SK-N-SH treated with all-trans-retinoic acid at 6 μM for 48 hours (cell line): ENCODE data around the gene SLC25A39.
"Not testable (repeated sequence)": the region's sequence is repeated elsewhere in the genome, so short reads cannot be mapped to it uniquely, and the experiment has no call there.

Source experiments
- ATAC-seq: fragments of 200-7000 bp; cut with Tn5 transposase; 3 replicates; pipeline ENCODE4 v1.9.1; 2020; ENCODE audit warnings: mild to moderate bottlenecking, moderate library complexity
- ARNTL ChIP-seq: fragments of 450-650 bp; formaldehyde crosslinking; IDR thresholded peaks from 2 replicates; pipeline ENCODE4 v1.5.0; 2020; ENCODE audit warnings: low read depth, mild to moderate bottlenecking, moderate library complexity, borderline replicate concordance
- CSDC2 ChIP-seq: fragments of 250-450 bp; sonication (Bioruptor Pico); IDR thresholded peaks from 2 replicates; pipeline ENCODE4 v1.5.0; 2020; ENCODE audit warnings: mild to moderate bottlenecking, moderate library complexity
- ESRRG ChIP-seq: fragments of 250-450 bp; sonication (Bioruptor Pico); IDR thresholded peaks from 2 replicates; pipeline ENCODE4 v1.6.1; 2021; ENCODE audit warnings: mild to moderate bottlenecking
- ISL1 ChIP-seq: fragments of 250-450 bp; sonication (Bioruptor Pico); IDR thresholded peaks from 2 replicates; pipeline ENCODE4 v2.1.2; 2022; ENCODE audit warnings: mild to moderate bottlenecking, moderate library complexity
- OSR1 ChIP-seq: fragments of 250-450 bp; sonication (Bioruptor Pico); IDR thresholded peaks from 2 replicates; pipeline ENCODE4 v1.8.0; 2022; ENCODE audit warnings: moderate library complexity, mild to moderate bottlenecking, inconsistent platforms
- RARB ChIP-seq: fragments of 250-450 bp; sonication (Bioruptor Pico); IDR thresholded peaks from 2 replicates; pipeline ENCODE4 v1.8.0; 2021; ENCODE audit warnings: mild to moderate bottlenecking, moderate library complexity
- TCF4 ChIP-seq: fragments of 250-450 bp; sonication (Bioruptor Pico); IDR thresholded peaks from 2 replicates; pipeline ENCODE4 v1.8.0; 2021; ENCODE audit warnings: mild to moderate bottlenecking, moderate library complexity, borderline replicate concordance
- TOX ChIP-seq: fragments of 250-450 bp; sonication (Bioruptor Pico); IDR thresholded peaks from 2 replicates; pipeline ENCODE4 v1.8.0; 2021; ENCODE audit warnings: mild to moderate bottlenecking, moderate library complexity, borderline replicate concordance
- ZC3H10 ChIP-seq: fragments of 250-450 bp; sonication (Bioruptor Pico); IDR thresholded peaks from 2 replicates; pipeline ENCODE4 v1.5.1; 2021; ENCODE audit warnings: mild to moderate bottlenecking, moderate library complexity
- ZFP3 ChIP-seq: fragments of 250-450 bp; sonication (Bioruptor Pico); IDR thresholded peaks from 2 replicates; pipeline ENCODE4 v1.5.0; 2020; ENCODE audit warnings: mild to moderate bottlenecking, moderate library complexity
- ZFP30 ChIP-seq: fragments of 450-650 bp; formaldehyde crosslinking; IDR thresholded peaks from 2 replicates; pipeline ENCODE4 v1.5.0; 2022; ENCODE audit warnings: mild to moderate bottlenecking, moderate library complexity
- ZNF565 ChIP-seq: fragments of 450-650 bp; formaldehyde crosslinking; conservative IDR thresholded peaks from 2 replicates; pipeline ENCODE4 v1.5.0; 2020; ENCODE audit warnings: low read depth, mild to moderate bottlenecking, moderate library complexity
- ZNF70 ChIP-seq: fragments of 450-650 bp; formaldehyde crosslinking; IDR thresholded peaks from 2 replicates; pipeline ENCODE4 v1.5.0; 2020; ENCODE audit warnings: mild to moderate bottlenecking, moderate library complexity
- ZNF8 ChIP-seq: fragments of 450-650 bp; formaldehyde crosslinking; IDR thresholded peaks from 2 replicates; pipeline ENCODE4 v1.5.0; 2020; ENCODE audit warnings: mild to moderate bottlenecking, moderate library complexity
- TF ChIP-seq, protein P1 (sequence below): fragments of 250-450 bp; sonication (Bioruptor Pico); IDR thresholded peaks from 2 replicates; pipeline ENCODE4 v1.5.0; 2020; ENCODE audit warnings: mild to moderate bottlenecking, moderate library complexity
- TF ChIP-seq, protein P2 (sequence below): fragments of 250-450 bp; sonication (Bioruptor Pico); IDR thresholded peaks from 2 replicates; pipeline ENCODE4 v1.5.1; 2020; ENCODE audit warnings: low read depth, mild to moderate bottlenecking, moderate library complexity
- TF ChIP-seq, protein P3 (sequence below): fragments of 250-450 bp; sonication (Bioruptor Pico); IDR thresholded peaks from 2 replicates; pipeline ENCODE4 v1.5.1; 2021; ENCODE audit warnings: mild to moderate bottlenecking, moderate library complexity
- TF ChIP-seq, protein P4 (sequence below): fragments of 250-450 bp; sonication (Bioruptor Pico); IDR thresholded peaks from 2 replicates; pipeline ENCODE4 v1.8.0; 2020; ENCODE audit warnings: mild to moderate bottlenecking, moderate library complexity, borderline replicate concordance
- TF ChIP-seq, protein P5 (sequence below): fragments of 250-450 bp; sonication (Bioruptor Pico); IDR thresholded peaks from 2 replicates; pipeline ENCODE4 v1.8.0; 2021; ENCODE audit warnings: low read depth, mild to moderate bottlenecking, moderate library complexity, borderline replicate concordance

Gene SLC25A39

DNA sequence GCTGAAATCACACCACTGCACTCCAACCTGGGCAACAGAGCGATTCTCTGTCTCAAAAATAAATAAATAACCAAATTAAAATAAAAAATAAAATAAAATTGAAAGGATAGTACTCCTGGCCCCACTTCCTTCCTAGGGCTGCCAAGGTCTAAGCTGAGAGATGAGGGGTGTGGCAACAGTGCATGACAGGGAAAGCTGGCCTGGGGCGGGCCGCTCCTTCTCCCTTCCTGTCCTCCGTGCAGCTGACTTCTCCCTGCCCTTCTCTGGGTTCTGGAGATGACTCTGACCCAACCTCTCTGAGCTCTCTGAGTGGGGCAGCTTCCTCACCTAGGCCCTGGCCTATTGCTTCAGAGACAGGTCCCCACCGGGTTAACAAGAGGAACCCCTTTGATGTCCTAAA lies 8.7 kb upstream of the SLC25A39 start:
- ATAC-seq: no peak
- TF ChIP-seq OSR1 (CRISPR knock-in tag) (no peak), TOX (no peak), ARNTL (CRISPR knock-in tag) (no peak), RARB (CRISPR knock-in tag) (no peak), TCF4 (no peak), ISL1 (CRISPR knock-in tag) (no peak), ZNF70 (CRISPR knock-in tag) (no peak), ZFP30 (CRISPR knock-in tag) (no peak), ESRRG (CRISPR knock-in tag) (no peak), ZFP3 (CRISPR knock-in tag) (no peak), ZC3H10 (CRISPR knock-in tag) (no peak), CSDC2 (CRISPR knock-in tag) (no peak), ZNF8 (no peak)
- TF ChIP-seq, protein P1, sequence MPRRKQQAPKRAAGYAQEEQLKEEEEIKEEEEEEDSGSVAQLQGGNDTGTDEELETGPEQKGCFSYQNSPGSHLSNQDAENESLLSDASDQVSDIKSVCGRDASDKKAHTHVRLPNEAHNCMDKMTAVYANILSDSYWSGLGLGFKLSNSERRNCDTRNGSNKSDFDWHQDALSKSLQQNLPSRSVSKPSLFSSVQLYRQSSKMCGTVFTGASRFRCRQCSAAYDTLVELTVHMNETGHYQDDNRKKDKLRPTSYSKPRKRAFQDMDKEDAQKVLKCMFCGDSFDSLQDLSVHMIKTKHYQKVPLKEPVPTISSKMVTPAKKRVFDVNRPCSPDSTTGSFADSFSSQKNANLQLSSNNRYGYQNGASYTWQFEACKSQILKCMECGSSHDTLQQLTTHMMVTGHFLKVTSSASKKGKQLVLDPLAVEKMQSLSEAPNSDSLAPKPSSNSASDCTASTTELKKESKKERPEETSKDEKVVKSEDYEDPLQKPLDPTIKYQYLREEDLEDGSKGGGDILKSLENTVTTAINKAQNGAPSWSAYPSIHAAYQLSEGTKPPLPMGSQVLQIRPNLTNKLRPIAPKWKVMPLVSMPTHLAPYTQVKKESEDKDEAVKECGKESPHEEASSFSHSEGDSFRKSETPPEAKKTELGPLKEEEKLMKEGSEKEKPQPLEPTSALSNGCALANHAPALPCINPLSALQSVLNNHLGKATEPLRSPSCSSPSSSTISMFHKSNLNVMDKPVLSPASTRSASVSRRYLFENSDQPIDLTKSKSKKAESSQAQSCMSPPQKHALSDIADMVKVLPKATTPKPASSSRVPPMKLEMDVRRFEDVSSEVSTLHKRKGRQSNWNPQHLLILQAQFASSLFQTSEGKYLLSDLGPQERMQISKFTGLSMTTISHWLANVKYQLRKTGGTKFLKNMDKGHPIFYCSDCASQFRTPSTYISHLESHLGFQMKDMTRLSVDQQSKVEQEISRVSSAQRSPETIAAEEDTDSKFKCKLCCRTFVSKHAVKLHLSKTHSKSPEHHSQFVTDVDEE (CRISPR knock-in tag): no peak
- TF ChIP-seq, protein P2, sequence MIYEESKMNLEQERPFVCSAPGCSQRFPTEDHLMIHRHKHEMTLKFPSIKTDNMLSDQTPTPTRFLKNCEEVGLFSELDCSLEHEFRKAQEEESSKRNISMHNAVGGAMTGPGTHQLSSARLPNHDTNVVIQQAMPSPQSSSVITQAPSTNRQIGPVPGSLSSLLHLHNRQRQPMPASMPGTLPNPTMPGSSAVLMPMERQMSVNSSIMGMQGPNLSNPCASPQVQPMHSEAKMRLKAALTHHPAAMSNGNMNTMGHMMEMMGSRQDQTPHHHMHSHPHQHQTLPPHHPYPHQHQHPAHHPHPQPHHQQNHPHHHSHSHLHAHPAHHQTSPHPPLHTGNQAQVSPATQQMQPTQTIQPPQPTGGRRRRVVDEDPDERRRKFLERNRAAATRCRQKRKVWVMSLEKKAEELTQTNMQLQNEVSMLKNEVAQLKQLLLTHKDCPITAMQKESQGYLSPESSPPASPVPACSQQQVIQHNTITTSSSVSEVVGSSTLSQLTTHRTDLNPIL: no peak
- TF ChIP-seq, protein P3, sequence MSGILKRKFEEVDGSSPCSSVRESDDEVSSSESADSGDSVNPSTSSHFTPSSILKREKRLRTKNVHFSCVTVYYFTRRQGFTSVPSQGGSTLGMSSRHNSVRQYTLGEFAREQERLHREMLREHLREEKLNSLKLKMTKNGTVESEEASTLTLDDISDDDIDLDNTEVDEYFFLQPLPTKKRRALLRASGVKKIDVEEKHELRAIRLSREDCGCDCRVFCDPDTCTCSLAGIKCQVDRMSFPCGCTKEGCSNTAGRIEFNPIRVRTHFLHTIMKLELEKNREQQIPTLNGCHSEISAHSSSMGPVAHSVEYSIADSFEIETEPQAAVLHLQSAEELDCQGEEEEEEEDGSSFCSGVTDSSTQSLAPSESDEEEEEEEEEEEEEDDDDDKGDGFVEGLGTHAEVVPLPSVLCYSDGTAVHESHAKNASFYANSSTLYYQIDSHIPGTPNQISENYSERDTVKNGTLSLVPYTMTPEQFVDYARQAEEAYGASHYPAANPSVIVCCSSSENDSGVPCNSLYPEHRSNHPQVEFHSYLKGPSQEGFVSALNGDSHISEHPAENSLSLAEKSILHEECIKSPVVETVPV (CRISPR knock-in tag): no peak
- TF ChIP-seq, protein P4, sequence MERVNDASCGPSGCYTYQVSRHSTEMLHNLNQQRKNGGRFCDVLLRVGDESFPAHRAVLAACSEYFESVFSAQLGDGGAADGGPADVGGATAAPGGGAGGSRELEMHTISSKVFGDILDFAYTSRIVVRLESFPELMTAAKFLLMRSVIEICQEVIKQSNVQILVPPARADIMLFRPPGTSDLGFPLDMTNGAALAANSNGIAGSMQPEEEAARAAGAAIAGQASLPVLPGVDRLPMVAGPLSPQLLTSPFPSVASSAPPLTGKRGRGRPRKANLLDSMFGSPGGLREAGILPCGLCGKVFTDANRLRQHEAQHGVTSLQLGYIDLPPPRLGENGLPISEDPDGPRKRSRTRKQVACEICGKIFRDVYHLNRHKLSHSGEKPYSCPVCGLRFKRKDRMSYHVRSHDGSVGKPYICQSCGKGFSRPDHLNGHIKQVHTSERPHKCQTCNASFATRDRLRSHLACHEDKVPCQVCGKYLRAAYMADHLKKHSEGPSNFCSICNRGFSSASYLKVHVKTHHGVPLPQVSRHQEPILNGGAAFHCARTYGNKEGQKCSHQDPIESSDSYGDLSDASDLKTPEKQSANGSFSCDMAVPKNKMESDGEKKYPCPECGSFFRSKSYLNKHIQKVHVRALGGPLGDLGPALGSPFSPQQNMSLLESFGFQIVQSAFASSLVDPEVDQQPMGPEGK (CRISPR knock-in tag): no peak
- TF ChIP-seq, protein P5, sequence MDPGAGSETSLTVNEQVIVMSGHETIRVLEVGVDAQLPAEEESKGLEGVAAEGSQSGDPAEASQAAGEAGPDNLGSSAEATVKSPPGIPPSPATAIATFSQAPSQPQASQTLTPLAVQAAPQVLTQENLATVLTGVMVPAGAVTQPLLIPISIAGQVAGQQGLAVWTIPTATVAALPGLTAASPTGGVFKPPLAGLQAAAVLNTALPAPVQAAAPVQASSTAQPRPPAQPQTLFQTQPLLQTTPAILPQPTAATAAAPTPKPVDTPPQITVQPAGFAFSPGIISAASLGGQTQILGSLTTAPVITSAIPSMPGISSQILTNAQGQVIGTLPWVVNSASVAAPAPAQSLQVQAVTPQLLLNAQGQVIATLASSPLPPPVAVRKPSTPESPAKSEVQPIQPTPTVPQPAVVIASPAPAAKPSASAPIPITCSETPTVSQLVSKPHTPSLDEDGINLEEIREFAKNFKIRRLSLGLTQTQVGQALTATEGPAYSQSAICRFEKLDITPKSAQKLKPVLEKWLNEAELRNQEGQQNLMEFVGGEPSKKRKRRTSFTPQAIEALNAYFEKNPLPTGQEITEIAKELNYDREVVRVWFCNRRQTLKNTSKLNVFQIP (CRISPR knock-in tag): no peak

DNA sequence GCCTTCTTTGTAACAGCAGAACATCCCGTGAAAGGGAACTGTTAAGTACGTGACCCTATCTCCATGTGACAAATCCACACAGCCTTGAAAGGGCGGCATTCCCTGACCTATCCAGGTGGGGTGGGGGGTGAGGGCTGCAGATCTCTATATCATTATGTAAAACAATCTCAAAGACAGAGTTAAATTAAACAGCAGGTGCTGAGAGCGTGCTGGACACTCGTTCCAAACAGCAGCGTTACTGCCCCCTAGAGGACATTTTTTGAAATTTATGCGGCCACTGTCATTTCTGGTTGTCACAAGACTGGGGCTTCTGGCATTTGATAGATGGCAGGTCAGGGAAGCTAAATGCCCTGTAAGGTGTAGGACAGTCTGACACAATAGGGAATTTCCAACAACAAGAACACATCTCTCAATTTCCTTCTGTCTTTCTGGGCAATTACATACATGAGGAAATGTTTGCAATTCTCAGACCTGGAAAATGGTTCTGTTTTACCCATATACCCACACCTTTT lies 6.7 kb upstream of the SLC25A39 start:
- no peak for TF ChIP-seq ZFP30 (CRISPR knock-in tag)
- TF ChIP-seq ZNF565 (CRISPR knock-in tag): no peak
- ATAC-seq: peak; percentile 55

DNA sequence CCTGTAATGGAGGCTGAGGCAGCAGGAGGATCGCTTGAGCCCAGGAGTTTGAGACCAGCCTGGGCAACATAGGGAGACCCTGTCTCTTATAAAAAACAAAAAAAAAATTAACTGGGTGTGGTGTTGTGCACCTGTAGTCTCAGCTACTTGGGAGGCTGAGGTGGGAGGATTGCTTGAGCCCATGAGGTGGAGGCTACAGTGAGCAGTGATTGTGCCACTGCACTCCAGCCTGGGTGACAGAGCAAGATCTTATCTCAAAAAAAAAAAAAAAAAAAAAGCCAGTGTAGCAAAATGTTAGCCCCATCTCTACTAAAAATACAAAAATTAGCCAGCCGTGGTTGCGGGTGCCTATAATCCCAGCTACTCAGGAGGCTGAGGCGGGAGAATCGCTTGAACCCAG lies 5.6 kb upstream of the SLC25A39 start:
- not testable (repeated sequence) for ATAC-seq

DNA sequence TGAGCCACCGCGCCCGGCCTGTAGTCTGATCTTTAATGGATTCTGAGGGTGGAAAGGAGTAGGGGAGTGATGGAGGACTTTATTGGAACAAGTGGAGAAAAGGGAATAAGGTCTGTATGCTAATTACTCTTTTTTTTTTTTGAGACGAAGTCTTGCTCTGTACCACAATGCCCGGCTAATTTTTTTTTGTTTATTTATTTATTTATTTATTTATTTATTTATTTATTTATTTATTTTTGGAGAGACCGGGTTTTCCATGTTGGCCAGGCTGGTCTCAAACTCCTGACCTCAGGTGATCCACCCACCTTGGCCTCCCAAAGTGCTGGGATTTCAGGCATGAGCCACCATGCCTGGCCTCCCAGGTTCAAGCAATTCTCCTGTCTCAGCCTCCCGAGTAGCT lies 4.9 kb upstream of the SLC25A39 start:
- ATAC-seq: not testable (repeated sequence)
